AG09319 (cell line): ENCODE measurements around the gene COL5A2.
A peak's percentile ranks its signal among the peaks of the same experiment; 100 is the strongest.

Experiments
- DNase-seq: peaks from one replicate; pipeline ENCODE4 v3.0.0-alpha.2; 2010; ENCODE audit warnings: low read depth; ENCODE audit errors: extremely low read depth
- CTCF ChIP-seq: IDR thresholded peaks from 2 replicates; pipeline ENCODE4 v1.5.1; 2011; ENCODE audit warnings: low read depth, mild to moderate bottlenecking, inconsistent platforms, low read length, moderate library complexity

Gene COL5A2

GRCh38 chr2:189047171-189047888, 132.2 kb downstream of the COL5A2 start:
- DNase-seq = no peak
- no peak for TF ChIP-seq CTCF

- no peak for DNase-seq
- TF ChIP-seq CTCF = no peak
These were observed 133.2 kb downstream of the COL5A2 start for GRCh38 chr2:189046320-189046719.

- no peak for TF ChIP-seq CTCF
- DNase-seq = no peak
These were observed 133.7 kb downstream of the COL5A2 start for GRCh38 chr2:189045836-189046235.

- DNase-seq = no peak
- TF ChIP-seq CTCF = no peak
These were observed 142.0 kb downstream of the COL5A2 start for GRCh38 chr2:189037518-189037917.

GRCh38 chr2:189024901-189025618, 154.5 kb downstream of the COL5A2 start:
- no peak for DNase-seq
- TF ChIP-seq CTCF = peak; percentile 51

- peak; percentile 88 for DNase-seq
- no peak for TF ChIP-seq CTCF
These were observed 157.1 kb downstream of the COL5A2 start for GRCh38 chr2:189022492-189022891.

- TF ChIP-seq CTCF = no peak
- DNase-seq = peak; percentile 90
These were observed 157.5 kb downstream of the COL5A2 start for GRCh38 chr2:189022053-189022481.
